NT2/D1 (cell line): ENCODE results near the gene FUT2.
"Not testable (repeated sequence)": the region's sequence is repeated elsewhere in the genome, so short reads cannot be mapped to it uniquely, and the experiment has no call there.

Experiments
- DNase-seq: peaks from one replicate; pipeline ENCODE4 v3.0.0-alpha.2; 2011; ENCODE audit warnings: low read depth, low spot score
- H3K27me3 ChIP-seq: 2 replicates; pipeline ENCODE4 v1.6.0; 2011; ENCODE audit warnings: mild to moderate bottlenecking; ENCODE audit not compliant: insufficient read length, insufficient read depth
- H3K36me3 ChIP-seq: 2 replicates; pipeline ENCODE4 v1.6.1; 2011; ENCODE audit warnings: mild to moderate bottlenecking, low read length, mixed read lengths; ENCODE audit not compliant: insufficient read depth, insufficient read length
- H3K4me1 ChIP-seq: 2 replicates; pipeline ENCODE4 v1.5.1; 2011; ENCODE audit not compliant: insufficient read depth, insufficient read length
- H3K4me3 ChIP-seq: 2 replicates; pipeline ENCODE4 v1.5.1; 2011; ENCODE audit warnings: low read depth; ENCODE audit not compliant: insufficient read length
- H3K9ac ChIP-seq: 2 replicates; pipeline ENCODE4 v1.6.0; 2011; ENCODE audit warnings: low read depth; ENCODE audit not compliant: insufficient read length
- H3K9me3 ChIP-seq: 2 replicates; pipeline ENCODE4 v1.5.1; 2011; ENCODE audit warnings: mild to moderate bottlenecking, low read length; ENCODE audit not compliant: insufficient read depth
- SUZ12 ChIP-seq: IDR thresholded peaks from 2 replicates; pipeline ENCODE4 v1.6.1; 2011; ENCODE audit not compliant: insufficient read length, insufficient read depth; ENCODE audit errors: extremely low read depth
- YY1 ChIP-seq: IDR thresholded peaks from 2 replicates; pipeline ENCODE4 v1.6.1; 2011; ENCODE audit not compliant: insufficient read length, insufficient read depth
- ZNF274 ChIP-seq: IDR thresholded peaks from 2 replicates; pipeline ENCODE4 v1.6.1; 2011; ENCODE audit warnings: mild to moderate bottlenecking, low read depth, low read length

Gene FUT2

DNA sequence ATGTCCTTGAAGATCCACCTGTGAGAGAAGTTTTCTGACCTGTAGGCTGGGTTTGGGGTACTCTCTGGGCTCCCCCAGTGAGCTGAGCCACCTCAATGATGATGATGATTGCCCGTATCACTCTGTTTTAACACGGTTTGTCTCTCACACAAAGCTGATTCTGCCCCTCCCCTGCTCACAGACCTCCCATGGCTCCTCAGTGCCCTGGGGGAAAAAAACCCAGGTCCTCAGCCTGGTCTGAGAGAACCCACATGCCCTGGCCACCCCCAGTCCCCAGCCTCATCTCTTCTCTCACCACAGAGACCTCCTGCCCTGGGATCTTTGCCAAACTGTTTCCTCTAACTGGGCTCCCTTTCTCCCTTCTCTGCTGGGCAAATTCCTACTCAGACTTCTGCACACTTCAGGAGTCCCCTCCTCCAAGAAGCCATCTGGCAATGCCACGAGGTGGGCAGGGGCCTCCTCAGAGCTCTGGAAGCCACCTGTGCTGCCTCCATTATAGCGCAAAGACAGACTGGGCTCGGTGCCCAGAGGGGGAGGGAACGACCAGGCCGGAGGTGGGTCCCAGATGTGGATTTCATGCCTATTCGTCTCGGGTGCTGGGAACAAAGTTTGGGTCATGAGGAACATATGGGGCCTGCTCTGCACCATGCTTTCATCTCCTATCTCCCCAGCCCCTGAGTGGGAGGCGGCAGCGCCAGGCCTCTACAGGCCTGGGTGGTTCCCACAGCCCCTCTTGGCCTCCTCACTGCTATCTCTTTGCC, 41.3 kb upstream of the FUT2 start:
- Histone ChIP-seq H3K4me3 (no peak overlapping the region), H3K36me3 (no peaks in the 10 kb centered on the region), H3K27me3 (no peaks in the 10 kb centered on the region), H3K9me3 (no peaks in the 10 kb centered on the region), H3K4me1 (peaks cover 7% of the 10 kb centered on the region), H3K9ac (no peak overlapping the region)
- no peak for DNase-seq
- no peak for TF ChIP-seq ZNF274
- no peak for TF ChIP-seq YY1
- no peak for TF ChIP-seq SUZ12

DNA sequence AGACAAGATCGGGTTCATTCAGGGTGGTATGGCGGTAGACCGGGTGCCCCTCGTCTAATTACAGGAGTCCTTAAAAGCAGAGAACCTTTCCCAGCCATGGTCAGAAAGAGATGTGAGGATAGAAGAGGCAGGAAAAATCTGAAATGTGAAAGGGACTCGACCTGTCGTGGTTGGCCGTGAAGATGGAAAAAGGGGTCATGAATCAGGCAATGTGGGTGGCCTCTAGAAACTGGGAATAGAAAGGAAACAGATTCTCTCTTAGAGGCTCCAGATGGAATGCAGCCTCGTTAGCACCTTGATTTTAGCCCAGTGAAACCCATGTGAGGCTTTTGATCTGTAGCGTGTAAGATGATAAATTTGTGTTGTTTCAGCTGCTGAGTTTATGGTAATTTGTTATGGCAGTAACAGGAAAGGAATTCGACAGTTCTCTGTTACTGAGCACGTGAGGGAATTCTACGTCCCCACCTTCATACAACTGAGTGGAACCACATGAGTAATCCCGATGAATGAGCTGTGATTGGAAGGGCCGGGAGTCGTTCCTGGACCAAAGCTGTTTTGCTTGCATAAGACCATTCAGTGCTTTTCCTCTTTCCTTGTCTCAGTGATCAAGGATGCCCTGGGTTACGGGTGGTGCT, 38.8 kb upstream of the FUT2 start:
- no peak for DNase-seq
- Histone ChIP-seq H3K4me1 (peaks cover 5% of the 10 kb centered on the region), H3K36me3 (no peaks in the 10 kb centered on the region), H3K9me3 (peaks cover 5% of the 10 kb centered on the region; the same call in 1 of the 2 replicates), H3K4me3 (no peak overlapping the region), H3K9ac (no peak overlapping the region), H3K27me3 (no peaks in the 10 kb centered on the region)
- TF ChIP-seq YY1 (no peak), ZNF274 (no peak), SUZ12 (no peak)

DNA sequence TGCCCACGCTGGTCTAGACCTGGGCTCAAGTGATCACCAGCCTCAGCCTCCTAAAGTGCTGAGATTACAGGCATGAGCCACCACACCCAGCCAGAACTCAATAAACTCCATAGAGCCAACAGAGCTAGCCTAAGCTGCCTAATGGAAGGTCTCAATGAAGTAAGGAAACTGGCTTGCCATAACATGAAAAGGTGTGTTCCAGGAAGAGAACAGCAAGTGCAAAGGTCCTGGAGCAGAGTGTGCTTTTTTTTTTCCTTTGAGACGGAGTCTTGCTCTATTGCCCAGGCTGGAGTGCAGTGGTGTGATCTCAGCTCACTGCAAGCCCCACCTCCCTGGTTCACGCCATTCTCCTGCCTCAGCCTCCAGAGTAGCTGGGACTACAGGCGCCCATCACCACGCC, 37.9 kb upstream of the FUT2 start:
- not testable (repeated sequence) for H3K9me3 ChIP-seq, H3K4me1 ChIP-seq, DNase-seq

DNA sequence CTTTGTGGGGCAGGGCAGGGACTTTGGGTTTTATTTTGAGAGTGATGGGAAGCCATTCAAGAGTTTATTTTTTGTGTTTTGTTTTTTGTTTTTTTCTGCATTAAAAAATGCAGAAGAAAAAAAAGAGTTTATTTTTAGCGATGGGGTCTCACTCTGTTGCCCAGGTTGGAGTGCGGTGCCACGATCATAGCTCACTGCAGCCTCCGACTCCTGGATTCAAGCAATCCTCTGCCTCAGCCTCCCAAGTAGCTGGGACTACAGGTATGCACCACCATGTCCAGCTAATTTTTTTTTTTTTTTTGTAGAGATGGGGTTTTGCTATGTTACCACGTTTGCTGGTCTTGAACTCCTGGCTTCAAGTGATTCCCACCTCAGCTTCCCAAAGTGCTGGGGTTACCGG, 37.3 kb upstream of the FUT2 start:
- Histone ChIP-seq H3K36me3 (no peaks in the 10 kb centered on the region), H3K9me3 (peaks cover 5% of the 10 kb centered on the region; the same call in 1 of the 2 replicates), H3K27me3 (no peaks in the 10 kb centered on the region), H3K4me3 (no peak overlapping the region), H3K9ac (no peak overlapping the region), H3K4me1 (peaks cover 3% of the 10 kb centered on the region)
- DNase-seq, result no peak
- no peak for TF ChIP-seq YY1

More for the DNA sequence above, 37.9 kb upstream of the FUT2 start:
- H3K4me3 ChIP-seq, H3K36me3 ChIP-seq, H3K9ac ChIP-seq, H3K27me3 ChIP-seq: not testable (repeated sequence)

DNA sequence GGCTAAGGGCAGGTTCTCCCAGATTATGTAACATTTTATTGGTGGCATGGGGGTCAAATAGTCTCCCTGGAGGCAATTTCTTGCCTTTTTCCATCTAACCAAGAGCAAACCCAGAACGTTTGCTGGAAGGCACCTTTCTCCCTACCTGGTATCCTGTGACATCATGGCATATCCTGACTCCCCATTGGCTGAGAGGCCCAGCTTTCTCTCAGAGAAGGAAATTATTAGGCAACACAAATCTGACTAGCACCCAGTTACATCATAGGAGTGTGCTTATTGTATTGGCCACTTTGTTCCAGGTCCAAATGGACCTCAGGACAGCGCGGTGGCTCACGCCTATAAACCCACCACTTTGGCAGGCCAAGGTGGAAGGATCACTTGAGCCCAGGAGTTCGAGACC, 36.0 kb upstream of the FUT2 start:
- TF ChIP-seq SUZ12 (no peak), YY1 (no peak), ZNF274 (no peak)

DNA sequence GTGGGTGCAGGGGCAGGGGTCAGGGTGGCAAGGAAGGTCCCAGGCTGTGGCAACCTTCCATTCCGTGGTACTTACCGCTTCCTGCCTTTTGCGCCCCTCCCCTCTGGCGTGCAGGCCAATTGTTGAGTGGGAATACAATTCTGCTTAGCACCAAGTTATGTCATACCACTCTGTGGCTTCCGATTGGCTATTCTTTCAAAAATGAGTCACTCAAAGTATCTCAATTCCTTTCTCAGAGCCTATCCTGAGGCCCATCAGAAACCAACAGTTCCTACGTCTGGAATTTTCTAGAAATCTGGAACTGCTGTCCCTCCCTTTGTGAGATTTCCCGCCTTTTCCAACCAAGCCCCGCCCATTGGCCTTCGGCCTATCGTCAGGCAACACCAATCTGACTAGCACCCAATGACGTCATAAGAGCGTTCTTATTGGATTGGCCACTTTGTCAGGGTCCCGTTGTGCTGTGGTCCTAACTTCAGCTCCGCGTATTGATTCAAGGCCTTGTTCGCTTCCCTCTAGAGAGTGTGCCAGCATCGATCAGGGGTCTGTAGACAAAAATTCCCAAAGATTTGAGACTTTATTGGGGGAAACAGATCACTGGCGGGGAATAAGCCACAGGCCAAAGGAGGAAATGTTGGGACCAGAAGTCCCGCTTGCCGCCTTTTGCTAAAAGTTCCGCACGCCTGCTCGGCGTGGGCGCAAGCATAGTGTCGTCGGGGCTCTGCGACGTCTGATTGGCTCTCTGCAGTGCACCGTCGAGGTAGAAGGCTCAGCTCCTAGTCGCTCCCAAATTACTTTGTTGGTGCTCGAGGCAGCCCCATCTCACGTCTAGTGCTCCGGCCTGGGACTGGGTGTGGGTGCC, 34.7 kb upstream of the FUT2 start:
- peaks cover 5% of the 10 kb centered on the region; the same call in 1 of the 2 replicates for H3K9me3 ChIP-seq
- H3K36me3 ChIP-seq, result no peaks in the 10 kb centered on the region
- H3K4me1 ChIP-seq, result peaks cover 5% of the 10 kb centered on the region
- H3K9ac ChIP-seq, result no peak overlapping the region
- H3K4me3 ChIP-seq, result no peak overlapping the region
- no peak for TF ChIP-seq YY1
- TF ChIP-seq ZNF274, result no peak
- TF ChIP-seq SUZ12, result no peak
- no peak for DNase-seq
- no peaks in the 10 kb centered on the region for H3K27me3 ChIP-seq

More for the DNA sequence above, 36.0 kb upstream of the FUT2 start:
- no peak overlapping the region for H3K4me3 ChIP-seq
- no peak overlapping the region for H3K9ac ChIP-seq
- peaks cover 5% of the 10 kb centered on the region; the same call in 1 of the 2 replicates for H3K9me3 ChIP-seq
- H3K4me1 ChIP-seq, result peaks cover 5% of the 10 kb centered on the region
- no peak for DNase-seq
- H3K36me3 ChIP-seq, result no peaks in the 10 kb centered on the region
- no peaks in the 10 kb centered on the region for H3K27me3 ChIP-seq

DNA sequence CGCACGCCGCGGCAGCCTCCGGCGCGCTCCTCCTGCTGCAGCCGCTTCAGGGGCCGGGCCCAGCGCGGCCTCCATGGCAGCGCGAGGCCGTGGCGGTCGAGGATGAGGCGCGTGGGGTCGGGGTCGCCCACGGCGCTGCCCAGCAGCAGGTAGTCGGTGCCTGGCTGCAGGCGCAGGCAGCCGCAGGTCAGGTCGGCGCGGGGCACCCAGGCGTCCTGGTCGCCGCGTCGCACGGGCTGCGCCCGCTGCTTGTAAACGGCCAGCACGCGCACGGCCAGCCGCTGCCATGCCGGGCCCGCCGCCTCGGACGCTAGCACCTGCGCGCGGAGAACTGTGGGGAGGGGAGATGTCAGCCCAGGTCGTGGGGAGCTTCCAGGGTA, 34.1 kb upstream of the FUT2 start:
- no peaks in the 10 kb centered on the region for H3K36me3 ChIP-seq
- H3K4me3 ChIP-seq, result no peak overlapping the region
- H3K9me3 ChIP-seq, result peaks cover 5% of the 10 kb centered on the region; the same call in 1 of the 2 replicates
- H3K4me1 ChIP-seq, result peaks cover 3% of the 10 kb centered on the region
- TF ChIP-seq YY1, result no peak
- no peak for TF ChIP-seq SUZ12
- TF ChIP-seq ZNF274, result no peak
- H3K9ac ChIP-seq, result no peak overlapping the region
- no peak for DNase-seq
- H3K27me3 ChIP-seq, result no peaks in the 10 kb centered on the region
